ENCODE data around the gene ABHD16B. TPM values are rescaled to one million over a fixed set of nuclear protein-coding genes. Genes with fewer than 3 reads are reported as not detected.

Gene ABHD16B
- total and polyA plus RNA-seq, 2 donors (not counting 3 experiments of a cell fraction or from before 2014, with no cell fraction given), result not detected

DNA sequence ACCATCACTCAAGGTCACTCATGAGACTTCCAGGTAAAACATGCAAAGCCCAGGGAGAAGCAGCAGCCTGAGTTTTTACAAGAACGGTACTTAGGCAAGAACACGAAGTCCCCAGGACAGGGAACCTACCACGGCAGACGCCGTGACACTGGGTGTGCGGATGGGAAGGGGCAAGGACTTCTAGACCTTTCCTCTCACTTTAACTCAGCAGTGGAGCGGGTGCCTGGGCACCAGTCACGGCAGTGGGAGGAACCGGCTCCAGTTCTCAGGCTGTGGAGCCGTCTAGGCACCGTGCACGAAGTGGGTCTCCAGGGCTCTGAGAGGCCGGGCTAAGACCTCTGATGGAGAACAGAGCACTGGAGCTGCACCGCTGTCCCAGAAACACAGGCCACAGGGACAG lies 32.8 kb upstream of the ABHD16B start:
- Histone ChIP-seq H3K36me3 (ENCODE audit: control insufficient read depth in 2 of 2, extremely low read depth in 1 of 2, insufficient read depth in 2 of 2, low read length in 2 of 2) (no peaks in the 10 kb centered on the region), H3K9me3 (replicated peaks; ENCODE audit: control insufficient read depth, insufficient read depth, low read length) (no peaks in the 10 kb centered on the region), H3K27ac (ENCODE audit: insufficient read depth, low read depth, low read length) (no peak overlapping the region), H3K4me3 (replicated peaks in 1 of 3; ENCODE audit: insufficient read depth in 1 of 3, low read depth in 1 of 3, low read length in 3 of 3) (no peak overlapping the region), H3K4me1 (ENCODE audit: control insufficient read depth, extremely low read depth, insufficient read depth, low read length) (peaks cover 7% of the 10 kb centered on the region), H3K9ac (replicated peaks; ENCODE audit: extremely low read depth, insufficient read depth, low read length) (no peak overlapping the region), H3K9me1 (replicated peaks; ENCODE audit: control insufficient read depth, extremely low read depth, insufficient read depth, low read length) (no peaks in the 10 kb centered on the region), H3K27me3 (ENCODE audit: control insufficient read depth in 2 of 2, insufficient read depth in 2 of 2, low read length in 2 of 2) (peaks cover 18 to 32% of the 10 kb centered on the region in 2 experiments), H3K79me2 (ENCODE audit: control insufficient read depth, insufficient read depth, low read length) (no peaks in the 10 kb centered on the region), H3K4me2 (ENCODE audit: insufficient read depth, low read length) (no peak overlapping the region), H2AFZ (ENCODE audit: low read depth, low read length) (no peak overlapping the region), H4K20me1 (replicated peaks; ENCODE audit: control insufficient read depth, extremely low read depth, insufficient read depth, low read length) (no peaks in the 10 kb centered on the region)
- CTCF ChIA-PET, result no interaction called here
- no peak for TF ChIP-seq EZH2 (IDR thresholded peaks at IDR 0.05; ENCODE audit: borderline replicate concordance, low read depth, low read length, severe bottlenecking)
- no peak for TF ChIP-seq GATA2 (IDR thresholded peaks at IDR 0.05; ENCODE audit: insufficient read depth, insufficient read length, low read depth, low read length)
- no peak for TF ChIP-seq JUN (IDR thresholded peaks at IDR 0.05; ENCODE audit: borderline replicate concordance, insufficient read depth, insufficient read length, low read depth)
- TF ChIP-seq POLR2A (IDR thresholded peaks at IDR 0.05; ENCODE audit: low read depth, low read length), result no peak
- no peak for TF ChIP-seq CTCF (IDR thresholded peaks at IDR 0.05; ENCODE audit: extremely low read depth in 1 of 2, insufficient read depth in 1 of 2, low read depth in 1 of 2, low read length in 2 of 2)
- no peak for TF ChIP-seq MYC (IDR thresholded peaks at IDR 0.05; ENCODE audit: low read depth, low read length)
- no peak for TF ChIP-seq FOS (IDR thresholded peaks at IDR 0.05; ENCODE audit: borderline replicate concordance, insufficient read depth, low read length)
- TF ChIP-seq, protein P1, sequence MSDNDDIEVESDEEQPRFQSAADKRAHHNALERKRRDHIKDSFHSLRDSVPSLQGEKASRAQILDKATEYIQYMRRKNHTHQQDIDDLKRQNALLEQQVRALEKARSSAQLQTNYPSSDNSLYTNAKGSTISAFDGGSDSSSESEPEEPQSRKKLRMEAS (IDR thresholded peaks at IDR 0.05; ENCODE audit: insufficient read depth, insufficient read length), result no peak
- TF ChIP-seq POLR2AphosphoS5 (IDR thresholded peaks at IDR 0.05; ENCODE audit: insufficient read depth, low read depth, low read length), result no peak
- intact Hi-C loops (cut with micrococcal nuclease), result loop anchor here (5.0 kb wide), 1 partner anchor 34 kb away; the partner anchor contains the start of gene ABHD16B
- POLR2A ChIA-PET, result no interaction called here
- DNase-seq (ENCODE audit: low read depth, low spot score) (no peak), FAIRE-seq (no peak)
- BruUV-seq (replicated peaks), result no TSS peak
- dilution Hi-C loops (cut with MboI; ENCODE audit: extremely low pct_ligation_motif_present, low sequenced_read_pairs), result no loop called here

Data from endothelial cell of umbilical vein (primary cell).